HEK293 (cell line): ENCODE measurements around the gene KANSL1.

Source experiments
- FEZF1 ChIP-seq: fragments of 450-650 bp; formaldehyde crosslinking; IDR thresholded peaks from 2 replicates; pipeline ENCODE4 v1.5.1; 2016; ENCODE audit warnings: missing biosample characterization, missing genetic modification characterization
- ZBTB21 ChIP-seq: fragments of 450-650 bp; formaldehyde crosslinking; IDR thresholded peaks from 2 replicates; pipeline ENCODE4 v1.5.1; 2017; ENCODE audit warnings: missing biosample characterization, missing genetic modification characterization

DNA sequence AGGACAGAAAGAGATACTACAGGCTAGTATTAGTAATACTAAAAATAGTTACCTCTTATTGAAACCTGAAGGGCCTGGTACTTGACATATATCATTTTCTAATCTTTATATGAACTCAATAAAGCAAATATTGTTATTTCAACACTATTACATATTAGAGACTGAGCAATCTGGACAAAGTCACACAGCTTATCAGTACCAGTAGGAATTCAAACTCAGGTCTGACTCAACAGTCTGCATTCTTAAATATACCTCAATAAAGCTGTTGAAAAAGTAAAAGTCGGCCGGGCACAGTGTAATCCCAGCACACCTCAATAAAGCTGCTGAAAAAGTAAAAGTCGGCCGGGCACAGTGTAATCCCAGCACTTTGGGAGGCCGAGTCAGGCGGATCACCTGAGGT lies 67.4 kb downstream of the KANSL1 start:
- TF ChIP-seq FEZF1 (tag by site-specific recombination) (no peak), ZBTB21 (tag by site-specific recombination) (no peak)
